Measurements from ENCODE around the gene POLR3A. TPM values are rescaled to one million over a fixed set of nuclear protein-coding genes. Genes with fewer than 3 reads are reported as not detected.
"Not testable (repeated sequence)": the region's sequence is repeated elsewhere in the genome, so short reads cannot be mapped to it uniquely, and the experiment has no call there.

The POLR3A gene
- total and polyA plus RNA-seq, 2 donors (not counting 1 experiment from before 2014, with no cell fraction given) = 11.6 to 16.8 TPM

DNA sequence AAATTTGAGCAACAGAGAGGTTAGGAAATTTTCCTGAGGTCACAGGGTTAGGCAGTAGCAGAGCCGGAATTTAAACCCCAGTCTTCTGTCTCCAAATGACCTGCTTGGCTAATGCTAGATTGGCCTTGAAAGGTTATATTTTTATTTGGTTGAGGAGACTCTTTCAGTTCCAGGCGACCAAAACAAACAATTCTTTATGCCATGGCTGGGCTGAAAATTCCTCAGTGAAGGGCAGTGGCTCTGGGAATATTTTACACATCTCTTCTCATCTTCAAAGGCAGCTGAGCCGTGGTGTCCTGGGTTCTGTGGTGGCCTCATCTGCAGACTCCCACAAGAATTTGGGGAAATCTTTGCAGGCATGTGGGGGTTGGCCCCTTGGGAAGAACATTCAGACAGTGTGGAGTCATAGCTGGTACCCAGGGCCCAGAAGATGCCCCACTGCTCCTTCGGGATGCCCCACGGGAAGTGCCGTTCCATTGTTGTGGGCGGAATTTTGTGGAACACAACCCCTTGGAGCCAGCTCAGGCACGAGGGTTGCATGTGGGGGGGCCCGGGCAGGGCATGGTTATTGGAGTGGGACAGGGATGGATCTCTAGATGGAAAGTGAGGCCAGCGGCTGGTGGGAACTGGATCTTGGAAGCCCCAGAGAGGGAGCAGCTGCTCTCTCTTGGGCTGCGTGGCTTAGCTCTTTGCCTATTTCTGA lies 37.6 kb upstream of the POLR3A start:
- TF ChIP-seq, protein P1, sequence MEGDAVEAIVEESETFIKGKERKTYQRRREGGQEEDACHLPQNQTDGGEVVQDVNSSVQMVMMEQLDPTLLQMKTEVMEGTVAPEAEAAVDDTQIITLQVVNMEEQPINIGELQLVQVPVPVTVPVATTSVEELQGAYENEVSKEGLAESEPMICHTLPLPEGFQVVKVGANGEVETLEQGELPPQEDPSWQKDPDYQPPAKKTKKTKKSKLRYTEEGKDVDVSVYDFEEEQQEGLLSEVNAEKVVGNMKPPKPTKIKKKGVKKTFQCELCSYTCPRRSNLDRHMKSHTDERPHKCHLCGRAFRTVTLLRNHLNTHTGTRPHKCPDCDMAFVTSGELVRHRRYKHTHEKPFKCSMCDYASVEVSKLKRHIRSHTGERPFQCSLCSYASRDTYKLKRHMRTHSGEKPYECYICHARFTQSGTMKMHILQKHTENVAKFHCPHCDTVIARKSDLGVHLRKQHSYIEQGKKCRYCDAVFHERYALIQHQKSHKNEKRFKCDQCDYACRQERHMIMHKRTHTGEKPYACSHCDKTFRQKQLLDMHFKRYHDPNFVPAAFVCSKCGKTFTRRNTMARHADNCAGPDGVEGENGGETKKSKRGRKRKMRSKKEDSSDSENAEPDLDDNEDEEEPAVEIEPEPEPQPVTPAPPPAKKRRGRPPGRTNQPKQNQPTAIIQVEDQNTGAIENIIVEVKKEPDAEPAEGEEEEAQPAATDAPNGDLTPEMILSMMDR (conservative IDR thresholded peaks at IDR 0.05 in 1 of 2, IDR thresholded peaks at IDR 0.05 in 1 of 2; ENCODE audit: low read depth in 1 of 2, low read length in 2 of 2) = no peak
- TF ChIP-seq EZH2 (IDR thresholded peaks at IDR 0.05; ENCODE audit: low read length, missing control alignments) = no peak
- Histone ChIP-seq H3K4me1 (ENCODE audit: control insufficient read depth, extremely low read depth, insufficient read depth, low read length) (no peaks in the 10 kb centered on the region), H4K20me1 (ENCODE audit: control insufficient read depth, extremely low read depth, insufficient read depth, low read length) (no peaks in the 10 kb centered on the region), H3K36me3 (ENCODE audit: control insufficient read depth, insufficient read depth, low read length) (no peaks in the 10 kb centered on the region), H3K4me3 (replicated peaks in 1 of 4; ENCODE audit: control extremely low read depth in 1 of 4, insufficient read depth in 1 of 4, low read depth in 3 of 4, low read length in 4 of 4) (no peak overlapping the region), H3K79me2 (ENCODE audit: control insufficient read depth, insufficient read depth, low read length) (no peaks in the 10 kb centered on the region), H3K27ac (ENCODE audit: insufficient read depth, low read length) (no peak overlapping the region), H3K9ac (ENCODE audit: insufficient read depth, low read length) (no peak overlapping the region), H3K27me3 (ENCODE audit: control insufficient read depth, insufficient read depth, low read length) (no peaks in the 10 kb centered on the region), H2AFZ (ENCODE audit: low read length) (no peak overlapping the region), H3K4me2 (ENCODE audit: extremely low read depth, insufficient read depth, low read length) (no peak overlapping the region), H3K9me3 (ENCODE audit: control insufficient read depth, insufficient read depth, low read depth, low read length) (no peaks in the 10 kb centered on the region)
- DNase-seq (ENCODE audit: low read depth in 2 of 2) = no peak

- Histone ChIP-seq H3K27me3 (ENCODE audit: control insufficient read depth, insufficient read depth, low read length) (no peaks in the 10 kb centered on the region), H3K27ac (ENCODE audit: insufficient read depth, low read length) (no peak overlapping the region), H3K4me2 (ENCODE audit: extremely low read depth, insufficient read depth, low read length) (no peak overlapping the region), H2AFZ (ENCODE audit: low read length) (no peak overlapping the region), H3K4me3 (replicated peaks in 1 of 4; ENCODE audit: control extremely low read depth in 1 of 4, insufficient read depth in 1 of 4, low read depth in 3 of 4, low read length in 4 of 4) (no peak overlapping the region), H3K4me1 (ENCODE audit: control insufficient read depth, extremely low read depth, insufficient read depth, low read length) (no peaks in the 10 kb centered on the region), H3K36me3 (ENCODE audit: control insufficient read depth, insufficient read depth, low read length) (no peaks in the 10 kb centered on the region), H3K79me2 (ENCODE audit: control insufficient read depth, insufficient read depth, low read length) (no peaks in the 10 kb centered on the region), H3K9me3 (ENCODE audit: control insufficient read depth, insufficient read depth, low read depth, low read length) (no peaks in the 10 kb centered on the region), H3K9ac (ENCODE audit: insufficient read depth, low read length) (no peak overlapping the region), H4K20me1 (ENCODE audit: control insufficient read depth, extremely low read depth, insufficient read depth, low read length) (no peaks in the 10 kb centered on the region)
- DNase-seq (ENCODE audit: low read depth in 2 of 2) = no peak
- TF ChIP-seq, protein P1 (conservative IDR thresholded peaks at IDR 0.05 in 1 of 2, IDR thresholded peaks at IDR 0.05 in 1 of 2; ENCODE audit: low read depth in 1 of 2, low read length in 2 of 2) = no peak
- no peak for TF ChIP-seq EZH2 (IDR thresholded peaks at IDR 0.05; ENCODE audit: low read length, missing control alignments)
Observed at GRCh38 chr10:78066012-78066411, 36.7 kb upstream of the POLR3A start.

DNA sequence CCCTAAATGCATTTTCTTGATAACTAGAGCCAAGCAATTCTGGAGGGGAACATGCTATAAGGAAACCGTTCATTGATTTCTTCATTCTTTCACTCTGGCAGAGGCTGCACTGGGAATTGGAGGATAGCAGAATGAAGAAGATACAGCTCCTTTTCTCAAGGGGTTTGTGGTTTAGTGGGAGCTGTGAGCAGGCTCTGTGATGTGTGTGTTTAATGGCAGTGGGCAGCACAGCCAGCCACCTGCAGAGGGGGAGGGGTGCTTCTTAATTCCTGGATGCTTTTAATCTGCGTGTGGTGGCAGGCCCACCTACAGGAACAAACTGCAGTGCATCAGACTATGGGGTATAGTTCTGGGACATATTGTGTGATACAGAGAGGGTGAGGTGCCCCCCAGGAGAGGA lies 36.3 kb upstream of the POLR3A start:
- no peak overlapping the region for H3K4me3 ChIP-seq (replicated peaks in 1 of 4; ENCODE audit: control extremely low read depth in 1 of 4, insufficient read depth in 1 of 4, low read depth in 3 of 4, low read length in 4 of 4)
- TF ChIP-seq, protein P1 (conservative IDR thresholded peaks at IDR 0.05 in 1 of 2, IDR thresholded peaks at IDR 0.05 in 1 of 2; ENCODE audit: low read depth in 1 of 2, low read length in 2 of 2) = no peak
- TF ChIP-seq EZH2 (IDR thresholded peaks at IDR 0.05; ENCODE audit: low read length, missing control alignments) = no peak
- no peak overlapping the region for H3K4me2 ChIP-seq (ENCODE audit: extremely low read depth, insufficient read depth, low read length)
- no peak for DNase-seq (ENCODE audit: low read depth in 2 of 2)
- H3K27ac ChIP-seq (ENCODE audit: insufficient read depth, low read length) = no peak overlapping the region
- H3K9me3 ChIP-seq (ENCODE audit: control insufficient read depth, insufficient read depth, low read depth, low read length) = no peaks in the 10 kb centered on the region
- H3K79me2 ChIP-seq (ENCODE audit: control insufficient read depth, insufficient read depth, low read length) = no peaks in the 10 kb centered on the region
- no peaks in the 10 kb centered on the region for H3K4me1 ChIP-seq (ENCODE audit: control insufficient read depth, extremely low read depth, insufficient read depth, low read length)
- no peak overlapping the region for H3K9ac ChIP-seq (ENCODE audit: insufficient read depth, low read length)
- no peak overlapping the region for H2AFZ ChIP-seq (ENCODE audit: low read length)
- H4K20me1 ChIP-seq (ENCODE audit: control insufficient read depth, extremely low read depth, insufficient read depth, low read length) = no peaks in the 10 kb centered on the region
- H3K36me3 ChIP-seq (ENCODE audit: control insufficient read depth, insufficient read depth, low read length) = no peaks in the 10 kb centered on the region
- no peaks in the 10 kb centered on the region for H3K27me3 ChIP-seq (ENCODE audit: control insufficient read depth, insufficient read depth, low read length)

DNA sequence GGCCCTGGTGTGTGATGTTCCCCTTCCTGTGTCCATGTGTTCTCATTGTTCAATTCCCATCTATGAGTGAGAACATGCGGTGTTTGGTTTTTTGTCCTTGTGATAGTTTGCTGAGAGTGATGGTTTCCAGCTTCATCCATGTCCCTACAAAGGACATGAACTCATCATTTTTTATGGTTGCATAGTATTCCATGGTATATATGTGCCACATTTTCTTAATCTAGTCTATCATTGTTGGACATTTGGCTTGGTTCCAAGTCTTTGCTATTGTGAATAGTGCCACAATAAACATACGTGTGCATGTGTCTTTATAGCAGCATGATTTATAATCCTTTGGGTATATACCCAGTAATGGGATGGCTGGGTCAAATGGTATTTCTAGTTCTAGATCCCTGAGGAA lies 35.6 kb upstream of the POLR3A start:
- H4K20me1 ChIP-seq (ENCODE audit: control insufficient read depth, extremely low read depth, insufficient read depth, low read length); H3K27ac ChIP-seq (ENCODE audit: insufficient read depth, low read length); H3K4me3 ChIP-seq (replicated peaks in 1 of 4; ENCODE audit: control extremely low read depth in 1 of 4, insufficient read depth in 1 of 4, low read depth in 3 of 4, low read length in 4 of 4); DNase-seq (ENCODE audit: low read depth in 2 of 2); H3K9me3 ChIP-seq (ENCODE audit: control insufficient read depth, insufficient read depth, low read depth, low read length); H3K36me3 ChIP-seq (ENCODE audit: control insufficient read depth, insufficient read depth, low read length); H3K4me1 ChIP-seq (ENCODE audit: control insufficient read depth, extremely low read depth, insufficient read depth, low read length); H3K27me3 ChIP-seq (ENCODE audit: control insufficient read depth, insufficient read depth, low read length); H3K9ac ChIP-seq (ENCODE audit: insufficient read depth, low read length); H3K4me2 ChIP-seq (ENCODE audit: extremely low read depth, insufficient read depth, low read length); H2AFZ ChIP-seq (ENCODE audit: low read length); H3K79me2 ChIP-seq (ENCODE audit: control insufficient read depth, insufficient read depth, low read length): not testable (repeated sequence)

Measured in fibroblast of lung (primary cell).